ENCODE data around the gene APRT. TPM values are rescaled to one million over a fixed set of nuclear protein-coding genes. Genes with fewer than 3 reads are reported as not detected.

APRT gene
- total and polyA plus RNA-seq, 9 of the 15 experiments (the other 6 are each of a cell fraction or from before 2014, with no cell fraction given), result 41.7 to 409 (median 146) TPM

GRCh38 chr16:88799569-88800276, 12.0 kb downstream of the APRT start (continued):
- TF ChIP-seq MED1 (CRISPR knock-in tag; IDR thresholded peaks at IDR 0.05; ENCODE audit: borderline replicate concordance) (no peak), ZBTB7A (IDR thresholded peaks at IDR 0.05; ENCODE audit: borderline replicate concordance, control insufficient read depth, low read depth, low read length) (no peak), HNRNPLL (IDR thresholded peaks at IDR 0.05; ENCODE audit: low read depth, low read length, poor library complexity, severe bottlenecking) (peak; percentile 46), SNRNP70 (optimal IDR thresholded peaks at IDR 0.05; ENCODE audit: low read depth, low read length) (no peak), KDM2B (CRISPR knock-in tag; IDR thresholded peaks at IDR 0.05) (no peak), MYC (IDR thresholded peaks at IDR 0.05; ENCODE audit: low read depth, low read length) (peak; percentile 66; the same call in 1 of the 2 replicates), MYC (CRISPR knock-in tag; IDR thresholded peaks at IDR 0.05; ENCODE audit: borderline replicate concordance, low read depth) (no peak), ZNF696 (CRISPR knock-in tag; conservative IDR thresholded peaks at IDR 0.05) (no peak), ZNF384 (IDR thresholded peaks at IDR 0.05; ENCODE audit: low read depth, low read length) (no peak), EZH2 (IDR thresholded peaks at IDR 0.05; ENCODE audit: borderline replicate concordance, low read depth, low read length) (no peak), KLF13 (tag; IDR thresholded peaks at IDR 0.05; ENCODE audit: borderline replicate concordance, low read depth) (no peak), CSDE1 (IDR thresholded peaks at IDR 0.05) (no peak), RAD51 (IDR thresholded peaks at IDR 0.05; ENCODE audit: borderline replicate concordance, low read depth) (0 out of 2 replicates have a peak, but pooled peaks have one; percentile 29), ETS1 (conservative IDR thresholded peaks at IDR 0.05; ENCODE audit: control insufficient read depth, low read depth, low read length) (peak; percentile 98), TCFL5 (CRISPR knock-in tag; conservative IDR thresholded peaks at IDR 0.05) (no peak), RB1 (IDR thresholded peaks at IDR 0.05; ENCODE audit: low read depth) (no peak), DNMT1 (IDR thresholded peaks at IDR 0.05) (no peak)
- TF ChIP-seq, protein P1, sequence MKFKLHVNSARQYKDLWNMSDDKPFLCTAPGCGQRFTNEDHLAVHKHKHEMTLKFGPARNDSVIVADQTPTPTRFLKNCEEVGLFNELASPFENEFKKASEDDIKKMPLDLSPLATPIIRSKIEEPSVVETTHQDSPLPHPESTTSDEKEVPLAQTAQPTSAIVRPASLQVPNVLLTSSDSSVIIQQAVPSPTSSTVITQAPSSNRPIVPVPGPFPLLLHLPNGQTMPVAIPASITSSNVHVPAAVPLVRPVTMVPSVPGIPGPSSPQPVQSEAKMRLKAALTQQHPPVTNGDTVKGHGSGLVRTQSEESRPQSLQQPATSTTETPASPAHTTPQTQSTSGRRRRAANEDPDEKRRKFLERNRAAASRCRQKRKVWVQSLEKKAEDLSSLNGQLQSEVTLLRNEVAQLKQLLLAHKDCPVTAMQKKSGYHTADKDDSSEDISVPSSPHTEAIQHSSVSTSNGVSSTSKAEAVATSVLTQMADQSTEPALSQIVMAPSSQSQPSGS (CRISPR knock-in tag; IDR thresholded peaks at IDR 0.05), result no peak
- TF ChIP-seq, protein P2, sequence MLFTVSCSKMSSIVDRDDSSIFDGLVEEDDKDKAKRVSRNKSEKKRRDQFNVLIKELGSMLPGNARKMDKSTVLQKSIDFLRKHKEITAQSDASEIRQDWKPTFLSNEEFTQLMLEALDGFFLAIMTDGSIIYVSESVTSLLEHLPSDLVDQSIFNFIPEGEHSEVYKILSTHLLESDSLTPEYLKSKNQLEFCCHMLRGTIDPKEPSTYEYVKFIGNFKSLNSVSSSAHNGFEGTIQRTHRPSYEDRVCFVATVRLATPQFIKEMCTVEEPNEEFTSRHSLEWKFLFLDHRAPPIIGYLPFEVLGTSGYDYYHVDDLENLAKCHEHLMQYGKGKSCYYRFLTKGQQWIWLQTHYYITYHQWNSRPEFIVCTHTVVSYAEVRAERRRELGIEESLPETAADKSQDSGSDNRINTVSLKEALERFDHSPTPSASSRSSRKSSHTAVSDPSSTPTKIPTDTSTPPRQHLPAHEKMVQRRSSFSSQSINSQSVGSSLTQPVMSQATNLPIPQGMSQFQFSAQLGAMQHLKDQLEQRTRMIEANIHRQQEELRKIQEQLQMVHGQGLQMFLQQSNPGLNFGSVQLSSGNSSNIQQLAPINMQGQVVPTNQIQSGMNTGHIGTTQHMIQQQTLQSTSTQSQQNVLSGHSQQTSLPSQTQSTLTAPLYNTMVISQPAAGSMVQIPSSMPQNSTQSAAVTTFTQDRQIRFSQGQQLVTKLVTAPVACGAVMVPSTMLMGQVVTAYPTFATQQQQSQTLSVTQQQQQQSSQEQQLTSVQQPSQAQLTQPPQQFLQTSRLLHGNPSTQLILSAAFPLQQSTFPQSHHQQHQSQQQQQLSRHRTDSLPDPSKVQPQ (CRISPR knock-in tag; IDR thresholded peaks at IDR 0.05; ENCODE audit: borderline replicate concordance), result no peak
- TF ChIP-seq, protein P3, sequence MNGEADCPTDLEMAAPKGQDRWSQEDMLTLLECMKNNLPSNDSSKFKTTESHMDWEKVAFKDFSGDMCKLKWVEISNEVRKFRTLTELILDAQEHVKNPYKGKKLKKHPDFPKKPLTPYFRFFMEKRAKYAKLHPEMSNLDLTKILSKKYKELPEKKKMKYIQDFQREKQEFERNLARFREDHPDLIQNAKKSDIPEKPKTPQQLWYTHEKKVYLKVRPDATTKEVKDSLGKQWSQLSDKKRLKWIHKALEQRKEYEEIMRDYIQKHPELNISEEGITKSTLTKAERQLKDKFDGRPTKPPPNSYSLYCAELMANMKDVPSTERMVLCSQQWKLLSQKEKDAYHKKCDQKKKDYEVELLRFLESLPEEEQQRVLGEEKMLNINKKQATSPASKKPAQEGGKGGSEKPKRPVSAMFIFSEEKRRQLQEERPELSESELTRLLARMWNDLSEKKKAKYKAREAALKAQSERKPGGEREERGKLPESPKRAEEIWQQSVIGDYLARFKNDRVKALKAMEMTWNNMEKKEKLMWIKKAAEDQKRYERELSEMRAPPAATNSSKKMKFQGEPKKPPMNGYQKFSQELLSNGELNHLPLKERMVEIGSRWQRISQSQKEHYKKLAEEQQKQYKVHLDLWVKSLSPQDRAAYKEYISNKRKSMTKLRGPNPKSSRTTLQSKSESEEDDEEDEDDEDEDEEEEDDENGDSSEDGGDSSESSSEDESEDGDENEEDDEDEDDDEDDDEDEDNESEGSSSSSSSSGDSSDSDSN (IDR thresholded peaks at IDR 0.05; ENCODE audit: borderline replicate concordance in 1 of 2, low read depth in 2 of 2, low read length in 2 of 2), result 0 out of 4 replicates have a peak, but pooled peaks of 1 of the 2 experiments have one; percentile 31
